HepG2 (cell line): ENCODE results near the gene CTNNA2. TPM values are rescaled to one million over a fixed set of nuclear protein-coding genes. Genes with fewer than 3 reads are reported as not detected.
A peak's percentile ranks its signal among the peaks of the same experiment; 100 is the strongest.

Experiments
- CBX5 ChIP-seq: sonication (generic); formaldehyde crosslinking; IDR thresholded peaks from 2 replicates; pipeline ENCODE4 v1.4.0; 2020; ENCODE audit warnings: missing genetic modification reagents, borderline replicate concordance
- HMGXB4 ChIP-seq, 2 experiments: sonication (generic) in 1 of 2; formaldehyde crosslinking in 1 of 2; IDR thresholded peaks; 2 replicates each; pipeline versions ENCODE4 v1.4.0 to v1.6.1; 2018 to 2020; ENCODE audit warnings: missing genetic modification reagents in 2 of 2, borderline replicate concordance in 1 of 2, low read depth in 1 of 2, mild to moderate bottlenecking in 1 of 2, missing biosample characterization in 1 of 2
- HOXA5 ChIP-seq: sonication (generic); formaldehyde crosslinking; IDR thresholded peaks from 2 replicates; pipeline ENCODE4 v1.4.0; 2020; ENCODE audit warnings: missing genetic modification reagents
- IRF9 ChIP-seq: sonication (generic); formaldehyde crosslinking; IDR thresholded peaks from 2 replicates; pipeline ENCODE4 v1.8.0; 2022; ENCODE audit warnings: missing genetic modification reagents, mild to moderate bottlenecking, borderline replicate concordance
- NCOA5 ChIP-seq: sonication (generic); formaldehyde crosslinking; IDR thresholded peaks from 2 replicates; pipeline ENCODE4 v1.4.0; 2020; ENCODE audit warnings: missing genetic modification reagents
- NCOR1 ChIP-seq: fragments of 200-600 bp; sonication (generic); IDR thresholded peaks from 2 replicates; pipeline ENCODE4 v1.7.0; 2017; ENCODE audit warnings: antibody characterized with exemption, low read length, borderline replicate concordance
- PHB2 ChIP-seq: fragments of 450-650 bp; IDR thresholded peaks from 2 replicates; pipeline ENCODE4 v1.6.1; 2018; ENCODE audit not compliant: partially characterized antibody
- POLR2AphosphoS5 ChIP-seq: IDR thresholded peaks from 2 replicates; pipeline ENCODE4 v1.6.1; 2012; ENCODE audit warnings: low read depth, low read length
- SMARCE1 ChIP-seq: fragments of 450-650 bp; IDR thresholded peaks from 2 replicates; pipeline ENCODE4 v1.6.1; 2017; ENCODE audit warnings: borderline replicate concordance
- ZBTB7A ChIP-seq: sonication (generic); formaldehyde crosslinking; IDR thresholded peaks from 2 replicates; pipeline ENCODE4 v1.8.0; 2022; ENCODE audit warnings: mild to moderate bottlenecking, missing genetic modification reagents
- ZC3H13 ChIP-seq: sonication (generic); formaldehyde crosslinking; IDR thresholded peaks from 2 replicates; pipeline ENCODE4 v1.8.1; 2023; ENCODE audit warnings: mild to moderate bottlenecking, missing genetic modification reagents, moderate library complexity
- ZFP36L2 ChIP-seq: sonication (generic); formaldehyde crosslinking; IDR thresholded peaks from 2 replicates; pipeline ENCODE4 v1.4.0; 2020; ENCODE audit warnings: missing genetic modification reagents
- ZNF18 ChIP-seq: sonication (generic); formaldehyde crosslinking; IDR thresholded peaks from 2 replicates; pipeline ENCODE4 v1.8.0; 2022; ENCODE audit warnings: mild to moderate bottlenecking, missing genetic modification reagents; ENCODE audit not compliant: insufficient replicate concordance
- polyA plus RNA-seq, 8 experiments: library from polyadenylated mRNA; depleted of rRNA in 3 of 8; stranded (reverse) in 7 of 8; unstranded in 1 of 8; fragments of >200 nt; fragmentation: Illumina TruSeq in 4 of 8; extraction: Trizol in 4 of 8; gene quantifications; 2 replicates each; pipeline versions ENCODE4 v1.2.1 to v1.2.3, GENCODE V29; 2011 to 2016; ENCODE audit warnings: low read depth in 4 of 8, missing spikeins in 1 of 8, mixed read lengths in 1 of 8; ENCODE audit not compliant: insufficient read depth in 1 of 8
- total RNA-seq, 5 experiments: library from RNA; depleted of rRNA; stranded (reverse); fragments of >200 nt; fragmentation: Illumina TruSeq; extraction: Trizol; gene quantifications; 2 replicates each; pipeline ENCODE4 v1.2.3, GENCODE V29; 2016; ENCODE audit warnings: low read depth in 1 of 5
- TF ChIP-seq, protein P1 (sequence below): IDR thresholded peaks from 2 replicates; pipeline ENCODE4 v1.6.1; 2018; ENCODE audit warnings: missing genetic modification reagents, mild to moderate bottlenecking, missing compliant biosample characterization
- TF ChIP-seq, protein P2 (sequence below): fragments of 450-650 bp; IDR thresholded peaks from 2 replicates; pipeline ENCODE4 v1.6.1; 2016
- TF ChIP-seq, protein P3 (sequence below): sonication (generic); formaldehyde crosslinking; IDR thresholded peaks from 2 replicates; pipeline ENCODE4 v1.4.0; 2020; ENCODE audit warnings: missing genetic modification reagents, borderline replicate concordance

Gene CTNNA2
- total and polyA plus RNA-seq, 2 of the 13 experiments (the other 11 are each of a cell fraction or from before 2014, with no cell fraction given), result not detected

GRCh38 chr2:79511320-79511951 is 1.4 kb upstream of the CTNNA2 start (continued):
- peak in 1 of 2 experiments; percentile 47; a peak in 1 of 4 replicates for TF ChIP-seq HMGXB4 (CRISPR knock-in tag; IDR thresholded peaks at IDR 0.05; ENCODE audit: borderline replicate concordance in 1 of 2, low read depth in 1 of 2)
- TF ChIP-seq, protein P1, sequence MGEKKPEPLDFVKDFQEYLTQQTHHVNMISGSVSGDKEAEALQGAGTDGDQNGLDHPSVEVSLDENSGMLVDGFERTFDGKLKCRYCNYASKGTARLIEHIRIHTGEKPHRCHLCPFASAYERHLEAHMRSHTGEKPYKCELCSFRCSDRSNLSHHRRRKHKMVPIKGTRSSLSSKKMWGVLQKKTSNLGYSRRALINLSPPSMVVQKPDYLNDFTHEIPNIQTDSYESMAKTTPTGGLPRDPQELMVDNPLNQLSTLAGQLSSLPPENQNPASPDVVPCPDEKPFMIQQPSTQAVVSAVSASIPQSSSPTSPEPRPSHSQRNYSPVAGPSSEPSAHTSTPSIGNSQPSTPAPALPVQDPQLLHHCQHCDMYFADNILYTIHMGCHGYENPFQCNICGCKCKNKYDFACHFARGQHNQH, result peak; percentile 66; the same call in 1 of the 2 replicates
- TF ChIP-seq, protein P2, sequence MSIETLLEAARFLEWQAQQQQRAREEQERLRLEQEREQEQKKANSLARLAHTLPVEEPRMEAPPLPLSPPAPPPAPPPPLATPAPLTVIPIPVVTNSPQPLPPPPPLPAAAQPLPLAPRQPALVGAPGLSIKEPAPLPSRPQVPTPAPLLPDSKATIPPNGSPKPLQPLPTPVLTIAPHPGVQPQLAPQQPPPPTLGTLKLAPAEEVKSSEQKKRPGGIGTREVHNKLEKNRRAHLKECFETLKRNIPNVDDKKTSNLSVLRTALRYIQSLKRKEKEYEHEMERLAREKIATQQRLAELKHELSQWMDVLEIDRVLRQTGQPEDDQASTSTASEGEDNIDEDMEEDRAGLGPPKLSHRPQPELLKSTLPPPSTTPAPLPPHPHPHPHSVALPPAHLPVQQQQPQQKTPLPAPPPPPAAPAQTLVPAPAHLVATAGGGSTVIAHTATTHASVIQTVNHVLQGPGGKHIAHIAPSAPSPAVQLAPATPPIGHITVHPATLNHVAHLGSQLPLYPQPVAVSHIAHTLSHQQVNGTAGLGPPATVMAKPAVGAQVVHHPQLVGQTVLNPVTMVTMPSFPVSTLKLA, result no peak
- no peak for TF ChIP-seq ZC3H13 (CRISPR knock-in tag)
- TF ChIP-seq SMARCE1, result no peak
- TF ChIP-seq ZBTB7A (CRISPR knock-in tag), result peak; percentile 65; the same call in 1 of the 2 replicates
- no peak for TF ChIP-seq PHB2
- TF ChIP-seq, protein P3, sequence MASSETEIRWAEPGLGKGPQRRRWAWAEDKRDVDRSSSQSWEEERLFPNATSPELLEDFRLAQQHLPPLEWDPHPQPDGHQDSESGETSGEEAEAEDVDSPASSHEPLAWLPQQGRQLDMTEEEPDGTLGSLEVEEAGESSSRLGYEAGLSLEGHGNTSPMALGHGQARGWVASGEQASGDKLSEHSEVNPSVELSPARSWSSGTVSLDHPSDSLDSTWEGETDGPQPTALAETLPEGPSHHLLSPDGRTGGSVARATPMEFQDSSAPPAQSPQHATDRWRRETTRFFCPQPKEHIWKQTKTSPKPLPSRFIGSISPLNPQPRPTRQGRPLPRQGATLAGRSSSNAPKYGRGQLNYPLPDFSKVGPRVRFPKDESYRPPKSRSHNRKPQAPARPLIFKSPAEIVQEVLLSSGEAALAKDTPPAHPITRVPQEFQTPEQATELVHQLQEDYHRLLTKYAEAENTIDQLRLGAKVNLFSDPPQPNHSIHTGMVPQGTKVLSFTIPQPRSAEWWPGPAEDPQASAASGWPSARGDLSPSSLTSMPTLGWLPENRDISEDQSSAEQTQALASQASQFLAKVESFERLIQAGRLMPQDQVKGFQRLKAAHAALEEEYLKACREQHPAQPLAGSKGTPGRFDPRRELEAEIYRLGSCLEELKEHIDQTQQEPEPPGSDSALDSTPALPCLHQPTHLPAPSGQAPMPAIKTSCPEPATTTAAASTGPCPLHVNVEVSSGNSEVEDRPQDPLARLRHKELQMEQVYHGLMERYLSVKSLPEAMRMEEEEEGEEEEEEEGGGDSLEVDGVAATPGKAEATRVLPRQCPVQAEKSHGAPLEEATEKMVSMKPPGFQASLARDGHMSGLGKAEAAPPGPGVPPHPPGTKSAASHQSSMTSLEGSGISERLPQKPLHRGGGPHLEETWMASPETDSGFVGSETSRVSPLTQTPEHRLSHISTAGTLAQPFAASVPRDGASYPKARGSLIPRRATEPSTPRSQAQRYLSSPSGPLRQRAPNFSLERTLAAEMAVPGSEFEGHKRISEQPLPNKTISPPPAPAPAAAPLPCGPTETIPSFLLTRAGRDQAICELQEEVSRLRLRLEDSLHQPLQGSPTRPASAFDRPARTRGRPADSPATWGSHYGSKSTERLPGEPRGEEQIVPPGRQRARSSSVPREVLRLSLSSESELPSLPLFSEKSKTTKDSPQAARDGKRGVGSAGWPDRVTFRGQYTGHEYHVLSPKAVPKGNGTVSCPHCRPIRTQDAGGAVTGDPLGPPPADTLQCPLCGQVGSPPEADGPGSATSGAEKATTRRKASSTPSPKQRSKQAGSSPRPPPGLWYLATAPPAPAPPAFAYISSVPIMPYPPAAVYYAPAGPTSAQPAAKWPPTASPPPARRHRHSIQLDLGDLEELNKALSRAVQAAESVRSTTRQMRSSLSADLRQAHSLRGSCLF (CRISPR knock-in tag), result peak; percentile 53; the same call in 1 of the 2 replicates
- no peak for TF ChIP-seq NCOR1
- TF ChIP-seq HOXA5, result peak; percentile 75; the same call in 1 of the 2 replicates
- no peak for TF ChIP-seq NCOA5
- no peak for TF ChIP-seq IRF9 (CRISPR knock-in tag)
- peak; percentile 95 for TF ChIP-seq ZFP36L2 (CRISPR knock-in tag)
- TF ChIP-seq ZNF18 (CRISPR knock-in tag), result no peak
- TF ChIP-seq POLR2AphosphoS5, result no peak
- 0 out of 2 replicates have a peak, but pooled peaks have one; percentile 54 for TF ChIP-seq CBX5 (CRISPR knock-in tag)
